CD14-positive monocyte (primary cell): ENCODE data around the gene TCF7. TPM values are rescaled to one million over a fixed set of nuclear protein-coding genes. Genes with fewer than 3 reads are reported as not detected.

Source experiments
- DNase-seq, 3 donors: peaks; one replicate each; pipeline ENCODE4 v3.0.0-alpha.2; 2011 to 2022
- H2AFZ ChIP-seq: 2 replicates; pipeline ENCODE4 v1.6.0; 2012; ENCODE audit warnings: mild to moderate bottlenecking, low read depth, low read length, inconsistent platforms; ENCODE audit not compliant: insufficient read depth, poor library complexity, severe bottlenecking
- H3K27ac ChIP-seq, 2 donors: 1 replicate in 1 of 2; 2 replicates in 1 of 2; pipeline ENCODE4 v1.5.1; 2012 to 2013; ENCODE audit warnings: low read length in 2 of 2, control low read depth in 1 of 2, inconsistent platforms in 1 of 2, low read depth in 1 of 2, mild to moderate bottlenecking in 1 of 2
- H3K27me3 ChIP-seq, 2 donors: one replicate each; pipeline versions ENCODE4 v1.6.0 to v1.6.1; 2011 to 2013; ENCODE audit warnings: low read length in 2 of 2; ENCODE audit not compliant: control insufficient read depth in 2 of 2, insufficient read depth in 2 of 2
- H3K36me3 ChIP-seq, 2 donors: replicated peaks in 1 of 2; 1 replicate in 1 of 2; 2 replicates in 1 of 2; pipeline versions ENCODE4 v1.5.1 to v1.6.1; 2012 to 2013; ENCODE audit warnings: low read length in 2 of 2, control low read depth in 1 of 2, inconsistent platforms in 1 of 2, mild to moderate bottlenecking in 1 of 2; ENCODE audit not compliant: insufficient read depth in 2 of 2, control insufficient read depth in 1 of 2
- H3K4me1 ChIP-seq, 2 donors: 1 replicate in 1 of 2; 2 replicates in 1 of 2; pipeline versions ENCODE4 v1.5.1 to v1.6.1; 2012 to 2013; ENCODE audit warnings: low read length in 2 of 2, control low read depth in 1 of 2, inconsistent platforms in 1 of 2, mild to moderate bottlenecking in 1 of 2, moderate library complexity in 1 of 2; ENCODE audit not compliant: insufficient read depth in 2 of 2, control insufficient read depth in 1 of 2
- H3K4me2 ChIP-seq: replicated peaks from 2 replicates; pipeline ENCODE3; 2012; ENCODE audit warnings: low read length, moderate library complexity, mild to moderate bottlenecking; ENCODE audit not compliant: poor library complexity, severe bottlenecking; ENCODE audit errors: extremely low read depth
- H3K4me3 ChIP-seq, 3 experiments: fragments of 200-600 bp in 1 of 3; sonication (generic) in 1 of 3; replicated peaks in 1 of 3; 1 replicate in 2 of 3; 2 replicates in 1 of 3; pipeline ENCODE4 v1.5.1; 2011 to 2013; ENCODE audit warnings: low read length in 3 of 3, mild to moderate bottlenecking in 3 of 3, control low read depth in 2 of 3, low read depth in 2 of 3, inconsistent platforms in 1 of 3, moderate library complexity in 1 of 3
- H3K79me2 ChIP-seq: 2 replicates; pipeline ENCODE4 v1.6.0; 2012; ENCODE audit warnings: mild to moderate bottlenecking, control low read depth, inconsistent platforms, low read length, moderate library complexity; ENCODE audit not compliant: insufficient read depth
- H3K9ac ChIP-seq: 2 replicates; pipeline ENCODE4 v1.6.0; 2017; ENCODE audit warnings: low read length, mild to moderate bottlenecking; ENCODE audit not compliant: insufficient read depth, poor library complexity, severe bottlenecking
- H3K9me3 ChIP-seq, 2 donors: replicated peaks in 1 of 2; 1 replicate in 1 of 2; 2 replicates in 1 of 2; pipeline versions ENCODE4 v1.5.1 to v1.6.1; 2012 to 2013; ENCODE audit warnings: low read length in 2 of 2, control low read depth in 1 of 2; ENCODE audit not compliant: control insufficient read depth in 1 of 2, insufficient read depth in 1 of 2
- H4K20me1 ChIP-seq: 2 replicates; pipeline ENCODE4 v1.6.0; 2012; ENCODE audit warnings: mild to moderate bottlenecking, low read length, control low read depth, moderate library complexity; ENCODE audit not compliant: insufficient read depth
- H3K27ac Mint-ChIP-seq, 7 donors: one replicate each; pipeline ENCODE4 v1.8.0; 2020; ENCODE audit warnings: mild to moderate bottlenecking in 7 of 7, mixed read lengths in 7 of 7, moderate library complexity in 6 of 7, inconsistent platforms in 2 of 7
- H3K27me3 Mint-ChIP-seq, 3 donors: one replicate each; pipeline ENCODE4 v1.8.0; 2021 to 2022; ENCODE audit warnings: low read depth in 3 of 3, mild to moderate bottlenecking in 3 of 3, mixed read lengths in 3 of 3, moderate library complexity in 3 of 3, inconsistent platforms in 1 of 3
- H3K36me3 Mint-ChIP-seq, 2 donors: one replicate each; pipeline ENCODE4 v1.8.0; 2020; ENCODE audit warnings: mixed read lengths in 2 of 2, inconsistent platforms in 1 of 2, mild to moderate bottlenecking in 1 of 2
- H3K4me1 Mint-ChIP-seq: one replicate; pipeline ENCODE4 v1.8.0; 2020; ENCODE audit warnings: mild to moderate bottlenecking, mixed read lengths
- H3K4me3 Mint-ChIP-seq, 2 donors: one replicate each; pipeline ENCODE4 v1.8.0; 2020; ENCODE audit warnings: mild to moderate bottlenecking in 2 of 2, mixed read lengths in 2 of 2, moderate library complexity in 1 of 2
- H3K9me3 Mint-ChIP-seq, 7 donors: one replicate each; pipeline ENCODE4 v1.8.0; 2020 to 2022; ENCODE audit warnings: mixed read lengths in 7 of 7, mild to moderate bottlenecking in 6 of 7, moderate library complexity in 6 of 7, inconsistent platforms in 2 of 7
- WGBS: methylation state at CpG from one replicate; pipeline ENCODE4 v1.1.5; 2013; ENCODE audit warnings: missing lambda C conversion rate; ENCODE audit not compliant: insufficient coverage; 5-methylcytosine and 5-hydroxymethylcytosine counted together
- intact Hi-C, 2 donors: fragments of 100-400 bp; cut with micrococcal nuclease; formaldehyde crosslinking; loops; one replicate each; pipeline versions ENCODE4 v1.15.0 to v1.15.1; 2023
- polyA plus RNA-seq, 3 donors: library from polyadenylated mRNA; depleted of rRNA in 1 of 3; unstranded in 2 of 3; stranded (reverse) in 1 of 3; fragments of 300-500 nt in 2 of 3; fragments of >200 nt in 1 of 3; fragmentation: Illumina TruSeq in 2 of 3; gene quantifications; 1 replicate in 2 of 3; 2 replicates in 1 of 3; pipeline ENCODE4 v1.2.3, GENCODE V29; 2012 to 2021
- small RNA-seq: library from RNA; depleted of rRNA; stranded (forward); fragments of <200 nt; gene quantifications from one replicate; pipeline ENCODE3, GENCODE V24; 2012; ENCODE audit warnings: low read depth; ENCODE audit not compliant: insufficient read length
- TF ChIP-seq, protein P1 (sequence below): fragments of 200-600 bp; IDR thresholded peaks from one replicate; pipeline ENCODE4 v1.8.0; 2022; ENCODE audit warnings: antibody characterized with exemption, mild to moderate bottlenecking

TCF7 gene
- polyA plus RNA-seq, 3 donors: 0.15 to 0.84 (median 0.83) TPM

DNA sequence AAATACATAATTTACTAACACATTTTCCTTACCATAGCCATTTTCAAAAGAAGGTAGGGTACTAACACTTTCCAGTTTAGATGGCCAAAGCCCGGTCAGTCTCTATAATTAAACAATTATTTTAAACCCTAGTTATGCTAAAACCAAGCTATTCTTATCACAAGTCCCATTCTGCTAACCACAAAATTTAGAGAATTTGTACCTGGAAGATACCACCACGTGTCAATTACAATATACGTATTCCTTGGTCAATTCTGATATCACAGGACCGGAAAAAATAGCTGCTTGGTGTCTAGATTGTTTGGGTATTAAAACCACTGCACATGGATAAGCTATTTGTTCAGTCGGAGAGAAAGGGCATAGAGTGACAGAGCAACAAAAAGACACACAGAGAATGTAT, 81.2 kb downstream of the TCF7 start:
- H3K4me3 ChIP-seq: no peak overlapping the region
- H3K27me3 ChIP-seq: no peaks in the 10 kb centered on the region
- no peak overlapping the region for H3K9ac ChIP-seq
- Mint-ChIP-seq H3K4me3 (no peak overlapping the region), H3K27me3 (peaks cover 0 to 2% (median 0%) of the 10 kb centered on the region in 3 donors), H3K36me3 (peaks cover 53 to 65% of the 10 kb centered on the region in 2 donors), H3K4me1 (no peaks in the 10 kb centered on the region), H3K9me3 (no peaks in the 10 kb centered on the region), H3K27ac (no peak overlapping the region)
- H3K9me3 ChIP-seq: no peaks in the 10 kb centered on the region
- no peaks in the 10 kb centered on the region for H3K4me1 ChIP-seq
- H3K27ac ChIP-seq: no peak overlapping the region
- TF ChIP-seq, protein P1, sequence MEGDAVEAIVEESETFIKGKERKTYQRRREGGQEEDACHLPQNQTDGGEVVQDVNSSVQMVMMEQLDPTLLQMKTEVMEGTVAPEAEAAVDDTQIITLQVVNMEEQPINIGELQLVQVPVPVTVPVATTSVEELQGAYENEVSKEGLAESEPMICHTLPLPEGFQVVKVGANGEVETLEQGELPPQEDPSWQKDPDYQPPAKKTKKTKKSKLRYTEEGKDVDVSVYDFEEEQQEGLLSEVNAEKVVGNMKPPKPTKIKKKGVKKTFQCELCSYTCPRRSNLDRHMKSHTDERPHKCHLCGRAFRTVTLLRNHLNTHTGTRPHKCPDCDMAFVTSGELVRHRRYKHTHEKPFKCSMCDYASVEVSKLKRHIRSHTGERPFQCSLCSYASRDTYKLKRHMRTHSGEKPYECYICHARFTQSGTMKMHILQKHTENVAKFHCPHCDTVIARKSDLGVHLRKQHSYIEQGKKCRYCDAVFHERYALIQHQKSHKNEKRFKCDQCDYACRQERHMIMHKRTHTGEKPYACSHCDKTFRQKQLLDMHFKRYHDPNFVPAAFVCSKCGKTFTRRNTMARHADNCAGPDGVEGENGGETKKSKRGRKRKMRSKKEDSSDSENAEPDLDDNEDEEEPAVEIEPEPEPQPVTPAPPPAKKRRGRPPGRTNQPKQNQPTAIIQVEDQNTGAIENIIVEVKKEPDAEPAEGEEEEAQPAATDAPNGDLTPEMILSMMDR: no peak
- DNase-seq: no peak
- intact Hi-C loops: no loop called here
- H3K36me3 ChIP-seq: peaks cover 52 to 60% of the 10 kb centered on the region in 2 donors
- peaks cover 5% of the 10 kb centered on the region for H3K79me2 ChIP-seq
- peaks cover 77% of the 10 kb centered on the region for H4K20me1 ChIP-seq
- H2AFZ ChIP-seq: no peak overlapping the region
- no peak overlapping the region for H3K4me2 ChIP-seq
- no CpG with 5 or more reads among the region's 5 CpGs for WGBS

Small RNA genes within 50 kb of the gene (small RNA-seq; reads per million reads assigned to genes)
- gene AC008608.1: not detected

Other genes starting within 250 kb of the TCF7 start
- gene C5orf15, start 146.1 kb upstream of the TCF7 start, polyA plus RNA-seq: 10 to 100 TPM; 38.0 to 59.2 (median 46.9) TPM
- 100 to 1,000 TPM in 1 of 3 donors, 10 to 100 TPM in 2; 59.9 to 107 (median 84.4) TPM for gene VDAC1, start 109.7 kb upstream of the TCF7 start, polyA plus RNA-seq
- gene SKP1, start 62.3 kb downstream of the TCF7 start, polyA plus RNA-seq: 100 to 1,000 TPM; 182 to 787 (median 735) TPM
- gene PPP2CA, start 111.4 kb downstream of the TCF7 start, polyA plus RNA-seq: 100 to 1,000 TPM in 2 of 3 donors, 10 to 100 TPM in 1; 82.5 to 245 (median 225) TPM